Measurements from ENCODE around the gene MSMO1.
"Not testable (repeated sequence)": the region's sequence is repeated elsewhere in the genome, so short reads cannot be mapped to it uniquely, and the experiment has no call there.

The MSMO1 gene

DNA sequence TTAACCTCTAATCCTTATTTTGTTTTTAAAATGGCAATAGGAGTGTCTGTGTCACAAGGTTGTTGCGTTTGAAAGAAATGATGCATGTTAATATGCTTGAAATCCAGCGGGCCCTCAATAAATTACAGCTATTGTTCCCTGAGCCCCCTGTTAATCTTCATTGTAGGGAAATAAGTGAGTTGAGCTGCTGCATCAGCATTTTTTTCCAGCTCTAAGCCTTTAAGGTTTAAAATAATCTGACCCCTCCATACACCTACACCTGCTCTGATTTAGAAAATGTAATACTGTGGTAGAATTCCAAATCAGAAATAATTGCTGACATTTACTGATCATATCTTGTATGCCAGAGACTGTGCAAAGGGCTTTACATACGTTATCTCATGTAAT is 2.6 kb upstream of the MSMO1 start:
- no peak for DNase-seq (ENCODE audit: low read depth)

DNA sequence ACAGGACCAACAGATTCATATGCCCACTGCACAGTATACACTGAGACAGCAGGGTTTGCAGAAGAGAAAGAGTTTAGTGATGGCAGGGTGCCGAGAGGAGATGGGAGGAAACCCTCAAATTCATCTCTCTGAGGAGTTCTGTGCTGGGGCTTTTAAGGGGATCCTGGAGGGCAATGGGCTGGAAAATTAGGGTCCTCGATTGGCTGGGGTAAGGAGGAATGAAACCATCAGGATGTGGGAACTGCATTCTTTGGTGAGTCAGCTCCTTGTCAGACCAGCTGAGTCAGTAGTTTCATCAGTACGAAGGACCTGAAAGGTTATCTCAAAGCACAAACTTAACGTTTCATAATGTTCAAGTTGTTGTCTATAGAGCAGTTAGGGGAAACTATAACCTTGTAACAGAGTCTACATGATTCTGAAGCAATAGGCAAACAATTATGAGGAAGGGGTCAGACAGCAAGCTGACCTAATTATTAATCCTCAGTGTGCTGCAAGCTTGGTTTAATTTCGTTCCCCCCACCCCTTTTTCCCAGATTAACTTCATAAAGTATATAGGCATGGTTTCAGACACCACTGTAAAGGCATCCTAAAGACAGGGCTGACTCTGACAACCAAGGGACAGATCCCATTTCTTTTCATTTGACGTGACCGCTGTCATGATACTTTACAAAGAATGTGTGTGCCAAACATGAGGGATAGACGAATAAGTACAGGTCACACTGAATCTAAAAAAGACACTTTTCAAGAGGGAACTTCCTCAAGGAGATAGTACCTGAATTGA is 1.5 kb upstream of the MSMO1 start:
- no peak for DNase-seq (ENCODE audit: low read depth)

DNA sequence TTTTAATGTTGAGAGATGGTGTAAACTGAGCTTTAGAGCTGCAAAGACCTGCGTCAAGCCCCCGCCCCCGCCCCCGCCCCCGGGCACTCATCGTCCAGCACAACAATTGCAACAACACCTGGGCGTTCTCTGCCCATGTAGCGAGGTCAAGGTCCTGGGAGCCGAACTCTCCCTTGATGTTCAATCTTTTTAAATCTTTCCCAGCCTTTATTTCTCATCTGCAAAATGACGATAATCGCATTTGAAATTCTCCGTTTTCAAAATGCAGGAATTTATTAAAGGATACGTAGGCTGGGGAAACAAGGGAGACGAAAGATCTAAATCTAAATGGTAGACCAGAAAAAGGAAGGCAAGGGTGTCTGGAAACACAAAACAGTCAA is 648 bp upstream of the MSMO1 start:
- DNase-seq (ENCODE audit: low read depth), result no peak

DNA sequence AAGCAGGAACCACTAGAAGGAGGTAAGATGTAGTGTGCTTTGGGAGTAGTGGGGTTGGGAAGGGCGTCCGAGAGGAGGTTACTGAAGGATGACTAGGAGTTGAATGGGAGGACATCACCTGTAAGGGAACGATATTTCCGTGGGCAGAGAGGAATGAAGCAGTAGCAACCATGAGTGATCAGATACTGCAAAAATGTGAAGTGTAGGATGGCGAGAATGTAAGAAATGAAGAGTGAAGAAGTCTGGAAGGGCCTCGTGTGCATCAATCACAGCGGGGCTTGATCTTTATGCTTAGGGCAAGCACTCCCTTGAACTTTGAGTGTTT is 594 bp downstream of the MSMO1 start:
- no peak for DNase-seq (ENCODE audit: low read depth)

DNA sequence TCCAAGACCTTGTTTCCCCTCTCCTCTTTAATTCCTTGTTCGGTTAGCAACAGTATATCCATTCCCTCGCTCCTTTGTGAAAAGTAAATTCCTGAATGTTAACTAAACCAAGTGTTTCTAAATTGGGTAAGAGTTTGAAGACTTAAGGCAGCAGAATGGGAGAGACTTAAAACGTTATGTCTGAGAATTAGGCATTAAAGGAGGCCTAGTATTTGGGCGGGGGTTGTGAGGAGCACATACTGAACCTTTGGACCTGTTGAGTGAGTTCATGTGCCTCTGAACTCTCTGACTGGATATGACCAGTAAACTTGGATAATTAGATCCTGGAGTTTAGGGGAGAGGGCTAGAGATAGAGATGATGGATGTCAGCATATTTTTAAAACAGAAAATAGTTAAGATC is 1.2 kb downstream of the MSMO1 start:
- DNase-seq (ENCODE audit: low read depth), result no peak

DNA sequence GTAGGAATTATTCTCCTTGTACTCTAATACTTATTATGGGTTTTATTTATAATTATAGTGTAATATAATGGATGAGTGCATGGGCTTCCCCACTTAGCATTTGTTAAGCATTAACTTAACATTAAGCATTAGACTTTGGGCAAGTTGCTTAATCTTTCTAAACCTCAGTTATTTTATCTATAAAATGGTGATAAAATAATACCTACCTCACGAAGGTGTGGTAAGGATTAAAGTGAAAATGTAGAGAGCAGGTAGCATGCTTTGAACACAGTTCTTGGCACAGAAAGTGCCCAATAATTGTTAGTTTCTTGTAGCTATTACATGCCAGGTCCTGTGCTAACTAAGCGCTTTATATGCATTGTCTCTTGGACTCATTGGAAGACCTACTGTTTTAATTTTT is 2.6 kb downstream of the MSMO1 start:
- no peak for DNase-seq (ENCODE audit: low read depth)

DNA sequence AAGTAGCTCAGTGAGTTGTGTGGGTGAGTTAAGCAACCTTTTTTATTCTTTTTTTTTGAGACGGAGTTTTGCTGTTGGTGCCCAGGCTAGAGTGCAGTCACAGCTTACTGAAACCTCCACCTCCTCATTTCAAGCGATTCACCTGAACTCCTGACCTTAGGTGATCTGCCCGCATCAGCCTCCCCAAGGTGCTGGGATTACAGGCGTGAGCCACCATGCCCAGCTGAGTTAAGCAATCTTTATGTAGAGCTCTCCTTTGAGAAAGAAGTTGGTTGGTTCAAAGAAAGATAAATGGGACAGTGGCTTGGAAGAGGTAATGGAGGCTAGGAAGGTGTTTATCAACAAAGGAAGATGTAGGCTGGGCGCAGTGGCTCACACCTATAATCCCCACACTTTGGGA is 3.2 kb downstream of the MSMO1 start:
- no peak for DNase-seq (ENCODE audit: low read depth)

DNA sequence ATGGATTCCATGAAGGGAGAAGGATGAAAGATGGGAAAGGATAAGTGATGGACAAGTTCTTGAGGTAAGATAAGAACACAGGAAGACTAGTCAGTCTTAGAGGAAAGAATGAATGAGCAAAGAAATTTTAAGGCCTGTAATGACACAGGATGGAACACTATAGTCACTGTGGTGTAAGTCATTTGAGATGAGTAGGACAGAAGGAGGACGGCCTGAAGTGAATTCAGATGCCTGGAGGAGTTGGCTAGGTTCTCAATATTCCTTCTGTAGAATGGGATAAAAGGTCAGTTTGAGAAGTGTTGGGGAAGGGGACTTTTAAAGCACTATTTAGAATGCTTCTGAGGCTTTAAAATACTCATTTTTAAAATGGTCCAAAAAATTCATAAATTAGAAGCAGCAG is 3.9 kb downstream of the MSMO1 start:
- no peak for DNase-seq (ENCODE audit: low read depth)

DNA sequence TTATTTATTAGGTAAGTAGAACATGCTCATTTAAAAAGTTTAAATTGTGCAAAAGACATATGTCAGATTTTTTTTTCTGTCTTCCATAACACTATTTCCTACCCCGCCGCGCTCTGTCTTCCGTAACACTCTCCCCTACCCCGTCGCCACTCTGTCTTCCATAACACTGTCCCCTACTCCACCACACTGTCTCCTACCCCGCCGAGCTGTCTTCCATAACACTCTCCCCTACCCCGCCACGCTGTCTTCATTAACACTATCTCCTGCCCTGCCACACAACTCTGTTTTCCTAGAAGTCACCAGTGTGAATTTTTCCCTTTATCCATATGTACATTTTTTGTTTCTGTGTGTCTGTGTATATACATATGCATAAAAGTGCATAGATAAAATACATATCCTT is 4.4 kb downstream of the MSMO1 start:
- no peak for DNase-seq (ENCODE audit: low read depth)

DNA sequence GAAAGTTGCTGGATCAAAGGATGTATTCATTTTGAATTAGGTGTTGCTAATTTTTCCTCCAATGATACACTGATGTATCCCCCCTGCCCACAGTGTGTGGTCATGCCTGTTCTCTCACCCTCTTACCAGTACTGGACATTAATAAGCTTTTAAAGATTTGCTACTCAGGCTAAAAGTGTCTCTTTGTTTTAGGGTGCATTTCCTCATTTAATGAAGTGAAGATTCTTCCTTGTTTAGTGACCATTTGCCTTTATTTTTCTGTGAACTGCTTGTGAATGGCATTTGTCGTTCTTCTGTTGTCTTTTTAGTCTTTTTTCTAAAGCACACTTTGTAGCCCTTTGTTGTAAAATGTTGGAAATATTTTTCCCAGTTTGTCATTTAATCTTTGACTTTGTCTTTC is 5.0 kb downstream of the MSMO1 start:
- no peak for DNase-seq (ENCODE audit: low read depth)

DNA sequence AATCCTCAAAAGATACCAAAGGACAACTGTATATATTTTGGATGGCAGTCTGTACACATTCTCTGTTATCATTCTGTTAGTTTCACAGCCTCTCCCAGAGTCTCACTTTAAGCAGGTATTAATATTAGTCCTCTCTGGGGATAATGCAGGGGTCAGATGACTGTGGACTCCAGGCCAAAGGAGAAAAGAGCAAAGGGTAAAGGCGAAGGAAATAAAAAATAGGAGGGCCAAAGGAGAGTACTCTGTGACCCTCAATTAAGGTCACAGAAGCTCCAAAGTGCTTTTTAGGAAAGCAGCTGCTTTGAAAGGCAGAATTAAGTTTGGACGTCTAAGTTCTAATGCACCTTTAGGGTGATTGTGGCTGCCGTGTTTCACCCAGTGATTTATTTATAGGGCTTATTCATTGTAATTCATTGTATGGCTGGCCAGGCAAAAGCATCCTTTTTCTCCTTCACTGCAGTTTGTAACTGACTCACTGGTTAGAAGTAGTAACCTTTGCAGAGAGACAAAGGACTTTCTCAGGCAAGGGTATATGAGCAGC is 7.8 kb downstream of the MSMO1 start:
- no peak for DNase-seq (ENCODE audit: low read depth)

DNA sequence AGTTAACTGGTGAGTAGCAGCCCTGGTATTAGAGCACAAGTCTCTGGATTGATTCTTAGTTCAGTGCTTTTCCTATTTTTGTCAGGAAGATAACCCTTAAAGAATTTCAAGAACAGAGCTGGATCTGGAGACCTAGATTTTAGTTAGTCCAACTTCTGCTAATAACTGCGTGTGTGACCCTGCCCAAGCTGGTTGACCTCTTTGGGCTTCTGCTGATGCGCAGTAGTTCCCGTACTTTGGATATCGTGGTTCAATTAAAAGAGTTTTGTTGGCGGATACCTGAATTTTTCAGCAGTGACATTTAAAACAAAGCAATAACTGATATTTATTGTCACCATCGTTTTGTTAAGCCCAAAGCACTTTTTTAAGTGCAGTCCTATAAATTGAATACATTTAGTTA is 9.3 kb downstream of the MSMO1 start:
- DNase-seq (ENCODE audit: low read depth), result no peak

DNA sequence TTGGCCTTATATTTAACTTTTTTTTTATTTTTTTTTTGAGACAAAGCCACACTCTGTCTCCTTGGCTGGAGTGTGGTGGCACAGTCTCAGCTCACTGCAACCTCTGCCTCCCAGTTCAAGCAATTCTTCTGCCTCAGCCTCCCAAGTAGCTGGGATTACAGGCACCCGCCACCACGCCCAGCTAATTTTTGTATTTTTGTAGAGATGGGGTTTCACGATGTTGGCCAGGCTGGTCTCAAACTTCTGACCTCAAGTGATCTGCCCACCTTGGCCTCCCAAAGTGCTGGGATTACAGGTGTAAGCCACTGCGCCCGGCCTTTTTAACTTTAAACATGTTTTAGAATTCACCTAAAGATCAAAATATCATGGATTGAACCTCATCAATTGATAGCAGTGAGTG is 14.9 kb downstream of the MSMO1 start:
- DNase-seq (ENCODE audit: low read depth), result not testable (repeated sequence)

DNA sequence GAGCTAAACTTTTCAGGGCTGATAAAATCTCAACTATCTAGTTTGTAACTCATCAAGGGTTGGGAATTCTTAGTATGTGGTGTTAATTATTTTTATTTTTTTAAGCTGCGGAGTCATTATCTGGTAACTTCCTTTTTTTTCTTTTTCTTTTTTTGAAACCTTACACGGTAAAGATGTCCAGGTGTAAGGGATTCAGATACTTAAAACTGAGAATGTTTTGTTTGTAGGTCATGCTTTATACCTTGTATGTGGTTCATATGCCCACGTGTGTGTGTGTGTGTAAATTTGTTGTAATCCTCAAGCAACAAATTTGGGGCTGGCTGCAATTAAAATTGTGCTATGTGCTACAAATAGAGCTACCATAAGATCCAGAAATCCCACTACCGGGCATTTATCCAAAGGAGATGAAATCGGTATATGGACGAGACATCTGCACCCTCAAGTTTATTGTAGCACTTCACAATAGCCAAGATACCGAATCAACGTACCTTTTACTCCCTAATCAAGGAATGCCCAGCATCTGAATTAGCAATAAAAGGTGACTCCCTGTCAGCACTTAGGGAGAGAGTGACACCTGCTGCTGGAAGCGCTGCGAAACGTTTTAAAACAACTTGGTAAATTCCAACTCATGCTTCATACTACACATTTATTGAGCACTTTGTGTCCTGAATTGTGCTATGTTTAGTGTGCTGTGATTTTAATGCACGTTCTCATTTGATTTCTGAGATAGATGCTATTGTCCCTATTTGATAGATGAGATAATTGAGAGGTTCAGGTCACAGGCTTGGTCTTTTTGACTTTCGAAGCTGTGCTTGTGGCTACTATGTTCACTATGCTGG is 16.1 kb downstream of the MSMO1 start:
- no peak for DNase-seq (ENCODE audit: low read depth)

DNA sequence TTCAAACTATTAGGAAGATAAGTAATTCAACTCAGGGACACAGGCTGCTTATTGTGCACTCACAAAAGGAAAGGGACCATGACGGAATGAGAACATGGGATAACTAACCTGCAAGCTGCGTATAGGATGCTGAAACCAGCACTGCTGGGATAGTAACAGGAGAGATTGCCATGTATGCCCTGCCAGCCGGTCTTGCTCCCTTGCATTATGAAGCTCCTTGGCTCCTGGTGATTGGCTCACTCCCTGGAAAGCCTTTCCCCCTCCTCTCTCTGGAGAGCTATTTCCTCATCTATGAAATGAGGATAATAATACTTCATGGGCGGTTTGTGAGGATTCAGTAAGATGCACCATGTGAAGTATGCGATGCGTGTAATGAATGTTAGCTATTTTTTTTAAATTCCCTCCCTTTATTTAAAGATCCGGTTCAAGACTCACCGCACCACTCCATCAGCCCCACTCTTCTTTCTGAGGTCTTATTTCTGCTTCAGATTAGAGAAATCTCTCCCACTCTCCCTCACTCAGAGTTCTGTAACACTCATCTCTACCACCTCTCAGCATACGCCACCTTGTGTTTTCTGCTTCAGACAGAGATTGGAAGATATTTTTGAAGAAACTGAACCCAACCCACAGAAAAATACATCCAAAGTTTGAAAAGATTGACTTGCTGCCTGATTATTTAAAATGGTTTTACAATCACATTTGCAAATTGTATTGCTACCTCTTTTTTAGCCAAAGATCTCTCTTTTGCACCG is 18.4 kb downstream of the MSMO1 start:
- no peak for DNase-seq (ENCODE audit: low read depth)

DNA sequence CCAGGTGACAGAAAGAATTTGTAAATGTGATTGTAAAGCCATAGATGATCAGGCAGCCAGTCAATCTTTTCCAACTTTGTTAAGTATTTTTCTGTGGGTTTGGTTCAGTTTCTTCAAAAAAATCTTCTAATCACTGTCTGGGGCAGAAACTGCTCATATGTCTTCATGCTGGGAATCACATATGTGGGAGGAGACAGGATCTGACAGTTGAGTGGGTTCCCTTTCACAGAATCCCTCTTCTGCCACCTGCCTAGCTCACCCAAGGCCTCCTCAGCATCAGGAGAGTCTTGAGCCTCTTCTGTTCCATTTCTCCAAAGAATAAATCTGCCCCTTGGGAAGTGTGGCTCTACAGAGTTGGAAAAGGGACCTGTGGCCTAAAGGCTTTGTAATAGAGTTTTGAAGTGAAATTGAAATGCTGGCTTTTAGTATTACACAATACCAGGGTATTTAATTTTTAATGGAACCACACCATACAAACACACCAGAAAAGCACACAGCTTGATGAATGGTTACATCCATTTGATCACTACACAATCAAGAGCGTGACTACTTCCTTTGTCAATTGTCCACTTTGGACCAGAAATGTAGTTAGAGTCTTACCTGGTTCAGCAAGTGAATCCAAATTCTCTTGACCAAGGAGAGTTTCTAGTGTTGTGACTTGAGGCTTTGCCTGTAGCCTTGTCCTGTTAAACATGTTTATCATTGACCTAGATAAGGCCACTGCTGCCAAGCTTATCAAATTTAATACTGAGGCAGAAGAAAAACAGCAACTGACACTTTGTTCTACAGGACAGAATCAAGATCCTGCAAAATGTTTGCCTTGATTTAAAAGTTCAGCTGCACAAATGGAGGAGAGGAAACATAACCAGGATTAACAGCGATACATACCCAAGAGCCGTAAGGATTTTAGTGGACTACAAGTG is 20.4 kb downstream of the MSMO1 start:
- no peak for DNase-seq (ENCODE audit: low read depth)

DNA sequence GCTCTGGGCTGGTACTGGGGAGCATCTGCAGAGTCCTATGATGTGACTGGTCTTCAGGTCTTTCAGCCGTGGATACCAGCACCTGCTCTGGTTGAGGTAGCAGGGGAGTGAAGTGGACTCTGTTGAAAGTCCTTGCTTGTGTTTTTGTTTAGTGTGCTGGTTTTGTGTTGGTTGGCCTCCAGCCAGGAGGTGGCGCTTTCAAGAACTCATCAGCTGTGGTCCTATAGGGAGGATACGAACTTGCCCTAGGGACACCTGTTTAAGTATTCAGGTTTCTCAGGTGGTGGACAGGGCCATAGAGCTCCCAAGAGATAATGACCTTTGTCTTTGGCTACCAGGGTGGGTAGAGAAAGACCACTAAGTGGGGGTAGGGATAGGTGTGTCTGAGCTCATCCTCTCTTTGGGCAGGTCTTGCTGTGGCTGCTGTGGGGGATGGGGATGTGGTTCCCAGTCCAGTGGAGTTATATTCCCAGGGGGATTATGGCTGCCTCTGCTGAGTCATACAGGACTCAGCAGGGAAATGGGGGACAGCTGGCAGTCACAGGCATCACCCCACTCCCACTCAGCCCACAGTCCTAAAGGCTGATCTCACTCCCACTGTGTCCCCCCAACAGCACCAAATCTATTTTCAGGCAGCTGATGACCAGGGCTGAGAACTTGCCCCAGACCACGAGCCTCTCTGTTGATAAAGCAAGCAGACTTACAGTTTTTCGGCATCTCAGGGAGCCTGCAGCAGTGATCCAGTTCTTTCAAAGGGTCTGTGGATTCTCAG is 24.1 kb downstream of the MSMO1 start:
- no peak for DNase-seq (ENCODE audit: low read depth)

DNA sequence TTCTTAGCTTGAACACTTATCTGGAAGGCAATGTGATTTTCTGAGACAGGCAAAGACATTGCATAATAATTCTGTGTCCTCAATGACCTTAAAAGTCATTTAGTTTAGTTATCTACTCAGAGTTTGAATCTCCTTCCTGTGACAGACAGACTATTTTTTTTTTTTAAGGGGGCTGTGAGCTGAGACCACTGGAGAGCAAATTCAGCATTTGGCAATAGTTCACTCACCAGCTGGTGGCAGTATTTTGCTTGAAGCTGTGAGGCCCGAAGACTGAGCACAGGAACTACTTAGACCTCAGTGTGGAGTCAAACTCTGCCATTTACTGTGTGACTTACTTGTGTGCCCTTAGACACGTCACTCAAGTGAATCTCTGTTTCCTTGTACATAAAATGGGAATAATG is 28.4 kb downstream of the MSMO1 start:
- DNase-seq (ENCODE audit: low read depth), result no peak

DNA sequence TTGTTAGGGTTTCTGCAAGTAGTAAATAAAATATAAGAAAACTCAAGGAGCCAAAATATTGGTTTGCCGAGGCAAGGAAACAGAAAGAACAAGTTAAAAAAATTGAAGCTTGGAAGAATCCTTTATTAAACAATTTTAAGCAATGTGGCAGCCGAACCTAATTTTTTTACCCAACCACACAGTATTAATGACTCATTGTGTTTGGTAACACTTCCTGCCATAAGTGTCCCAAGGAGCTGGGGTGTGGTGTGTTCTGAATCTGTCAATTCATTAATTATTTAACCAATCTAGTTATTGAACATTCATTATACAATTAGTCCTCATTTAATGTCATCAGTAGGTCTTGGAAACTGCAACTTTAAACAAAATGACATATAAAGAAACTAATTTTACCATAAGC is 32.0 kb downstream of the MSMO1 start:
- no peak for DNase-seq (ENCODE audit: low read depth)

DNA sequence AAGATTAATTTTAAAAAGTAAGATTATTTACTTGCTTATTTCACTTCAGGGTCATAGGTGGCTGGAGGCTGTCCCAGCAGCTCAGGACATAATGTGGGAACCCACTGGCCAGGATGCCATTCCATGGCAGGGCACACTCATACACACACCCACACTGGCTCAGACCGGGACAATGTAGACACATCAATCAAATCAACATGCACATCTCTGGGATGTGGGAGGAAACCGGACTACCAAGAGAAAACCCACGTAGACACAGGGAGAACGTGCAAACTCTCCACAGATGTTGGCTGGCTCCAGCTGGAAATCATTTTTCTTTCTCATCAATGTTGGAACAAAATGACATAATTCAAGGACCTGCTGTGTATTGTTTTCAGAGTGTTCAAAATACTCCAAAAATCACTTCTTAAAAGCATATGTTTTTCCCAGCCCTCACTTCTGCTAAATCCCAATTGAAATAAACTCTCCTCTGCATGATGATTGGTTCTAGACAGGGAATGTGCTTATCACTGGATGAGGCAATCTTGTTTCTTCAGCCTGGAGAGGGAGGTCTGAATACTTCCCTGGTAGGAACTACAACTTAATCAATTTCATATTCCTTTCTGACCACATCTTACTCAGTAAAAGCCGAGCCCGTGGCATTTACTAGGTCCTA is 32.7 kb downstream of the MSMO1 start:
- DNase-seq (ENCODE audit: low read depth), result no peak
